HUES64 (cell line): Measurements from ENCODE around the gene S100A7.

Experiments
- H3K27ac ChIP-seq: 2 replicates; pipeline ENCODE4 v1.7.0; 2013; ENCODE audit warnings: low read depth, low read length, inconsistent platforms
- H3K27me3 ChIP-seq: 2 replicates; pipeline ENCODE4 v1.6.1; 2013; ENCODE audit warnings: mild to moderate bottlenecking, low read length; ENCODE audit not compliant: insufficient read depth
- H3K36me3 ChIP-seq: 2 replicates; pipeline ENCODE4 v1.6.1; 2013; ENCODE audit warnings: mild to moderate bottlenecking, low read length; ENCODE audit not compliant: insufficient read depth
- H3K4me1 ChIP-seq: 2 replicates; pipeline ENCODE4 v1.6.1; 2013; ENCODE audit warnings: mild to moderate bottlenecking, low read length, moderate library complexity; ENCODE audit not compliant: insufficient read depth
- H3K4me3 ChIP-seq: 2 replicates; pipeline ENCODE4 v1.5.1; 2013; ENCODE audit warnings: mild to moderate bottlenecking, low read length, moderate library complexity
- H3K9ac ChIP-seq: 2 replicates; pipeline ENCODE4 v1.6.1; 2013; ENCODE audit warnings: mild to moderate bottlenecking, low read depth, low read length
- H3K9me3 ChIP-seq: 2 replicates; pipeline ENCODE4 v1.6.1; 2013; ENCODE audit warnings: low read depth, low read length; ENCODE audit not compliant: insufficient read depth
- WGBS: fragments of 150-250, 120-280 bp; methylation state at CpG from one replicate; pipeline ENCODE4 v1.1.7; 2013; ENCODE audit warnings: missing lambda C conversion rate; 5-methylcytosine and 5-hydroxymethylcytosine counted together

S100A7 gene

GRCh38 chr1:153493343-153493960 lies 33.0 kb upstream of the S100A7 start:
- Histone ChIP-seq H3K9ac (no peak overlapping the region), H3K4me3 (no peak overlapping the region), H3K9me3 (no peaks in the 10 kb centered on the region), H3K36me3 (no peaks in the 10 kb centered on the region), H3K27me3 (no peaks in the 10 kb centered on the region), H3K4me1 (peaks cover 5% of the 10 kb centered on the region), H3K27ac (no peak overlapping the region)
- 88% methylated on average over 6 of the region's 6 CpGs for WGBS

DNA sequence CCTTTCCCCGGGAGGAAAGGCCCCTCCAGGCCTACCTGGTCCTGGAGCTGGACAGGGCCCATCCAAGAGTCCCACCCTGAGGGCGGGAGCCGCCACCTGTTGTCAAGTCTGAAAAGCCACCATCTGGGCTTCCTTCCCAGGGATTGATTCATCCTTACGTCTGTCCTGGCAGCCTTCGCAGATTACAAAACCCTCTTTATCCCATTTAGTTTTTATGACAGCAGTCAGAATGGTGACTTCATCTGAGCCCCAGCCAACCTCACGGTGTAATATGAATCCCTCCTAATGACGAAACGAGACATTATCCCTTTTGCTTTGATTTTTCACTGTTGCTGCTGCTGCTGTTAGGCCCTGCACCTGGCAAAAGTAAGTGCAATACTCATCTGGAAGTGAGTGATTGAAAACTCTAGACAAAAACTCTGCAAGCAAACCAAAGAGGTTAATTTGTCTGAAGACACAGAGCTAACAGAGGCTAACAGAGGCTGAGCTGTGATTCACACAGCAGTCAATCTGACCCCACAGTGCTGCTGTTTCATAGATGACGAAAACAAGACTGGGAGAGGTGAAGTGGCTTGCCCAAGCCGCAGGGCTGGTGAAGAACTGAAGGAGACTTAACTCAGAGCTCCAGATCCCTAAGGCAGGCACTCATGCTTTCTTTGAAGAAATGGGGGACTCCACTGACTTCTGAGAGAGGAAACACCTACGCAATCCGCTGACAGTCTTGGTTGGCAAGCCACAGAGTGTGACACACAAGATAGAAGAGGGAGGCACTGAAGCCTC lies 30.0 kb upstream of the S100A7 start:
- 77% methylated on average over 12 of the region's 12 CpGs for WGBS
- Histone ChIP-seq H3K4me1 (peaks cover 5% of the 10 kb centered on the region), H3K9ac (no peak overlapping the region), H3K27me3 (no peaks in the 10 kb centered on the region), H3K27ac (no peak overlapping the region), H3K9me3 (no peaks in the 10 kb centered on the region), H3K36me3 (no peaks in the 10 kb centered on the region), H3K4me3 (no peak overlapping the region)

DNA sequence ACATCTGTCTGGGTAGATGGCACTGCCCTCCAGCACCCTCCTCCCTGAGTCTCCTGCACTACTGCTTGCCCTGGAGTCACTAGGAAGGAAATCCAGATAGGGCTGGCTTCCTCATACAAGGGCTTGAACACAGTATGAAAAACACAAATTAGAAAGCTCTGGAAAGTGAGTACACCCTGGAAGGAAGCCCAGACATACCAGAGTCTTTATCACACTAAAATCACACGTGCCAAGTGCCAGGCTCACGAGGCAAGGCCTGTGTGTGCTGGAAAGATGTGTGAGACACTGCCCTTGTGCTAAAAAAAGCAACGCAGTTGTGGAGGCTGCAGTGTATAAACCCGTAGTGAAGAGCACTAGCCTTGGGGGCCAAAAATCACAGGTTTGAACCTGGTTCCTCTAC lies 28.3 kb upstream of the S100A7 start:
- Histone ChIP-seq H3K4me3 (no peak overlapping the region), H3K9me3 (no peaks in the 10 kb centered on the region), H3K4me1 (peaks cover 9% of the 10 kb centered on the region), H3K9ac (no peak overlapping the region), H3K27me3 (no peaks in the 10 kb centered on the region), H3K36me3 (no peaks in the 10 kb centered on the region), H3K27ac (no peak overlapping the region)
- WGBS = 72% methylated on average over 4 of the region's 4 CpGs

- H3K36me3 ChIP-seq = no peaks in the 10 kb centered on the region
- no peaks in the 10 kb centered on the region for H3K27me3 ChIP-seq
- no peak overlapping the region for H3K4me3 ChIP-seq
- H3K9me3 ChIP-seq = no peaks in the 10 kb centered on the region
- no peak overlapping the region for H3K27ac ChIP-seq
- no peak overlapping the region for H3K9ac ChIP-seq
- WGBS = 100% methylated on average over 2 of the region's 2 CpGs
- peaks cover 12% of the 10 kb centered on the region for H3K4me1 ChIP-seq
Measured at GRCh38 chr1:153487707-153488106, 27.3 kb upstream of the S100A7 start.

DNA sequence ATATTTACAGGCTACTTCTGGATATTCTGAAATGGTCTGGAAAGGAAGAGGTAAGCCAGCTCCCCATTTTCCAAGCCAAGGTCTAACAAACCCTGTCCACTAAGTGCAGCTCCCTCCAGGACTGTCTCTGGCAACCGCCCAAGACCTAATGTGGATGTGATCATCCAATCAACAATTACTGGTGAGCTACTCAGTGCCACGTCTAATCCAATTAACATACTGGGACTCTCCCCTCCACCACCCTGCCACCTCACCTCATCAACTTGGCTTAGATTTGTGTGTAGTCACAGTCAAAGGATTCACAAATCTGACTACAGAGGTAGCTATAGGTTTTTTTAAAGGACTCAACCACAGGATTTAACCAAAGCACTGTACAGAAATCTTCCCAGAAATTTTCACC lies 25.4 kb upstream of the S100A7 start:
- WGBS = 69% methylated on average over 2 of the region's 2 CpGs
- no peak overlapping the region for H3K9ac ChIP-seq
- no peak overlapping the region for H3K27ac ChIP-seq
- no peak overlapping the region for H3K4me3 ChIP-seq
- H3K36me3 ChIP-seq = no peaks in the 10 kb centered on the region
- peaks cover 12% of the 10 kb centered on the region for H3K4me1 ChIP-seq
- no peaks in the 10 kb centered on the region for H3K9me3 ChIP-seq
- no peaks in the 10 kb centered on the region for H3K27me3 ChIP-seq

GRCh38 chr1:153483776-153484175 lies 23.3 kb upstream of the S100A7 start:
- H3K4me1 ChIP-seq = peaks cover 15% of the 10 kb centered on the region
- no peak overlapping the region for H3K27ac ChIP-seq
- H3K9ac ChIP-seq = no peak overlapping the region
- no peaks in the 10 kb centered on the region for H3K36me3 ChIP-seq
- 46% methylated on average over 6 of the region's 6 CpGs for WGBS
- no peak overlapping the region for H3K4me3 ChIP-seq
- H3K27me3 ChIP-seq = no peaks in the 10 kb centered on the region
- no peaks in the 10 kb centered on the region for H3K9me3 ChIP-seq

GRCh38 chr1:153481124-153481523 lies 20.7 kb upstream of the S100A7 start:
- no peaks in the 10 kb centered on the region for H3K36me3 ChIP-seq
- WGBS = 88% methylated on average over 2 of the region's 2 CpGs

DNA sequence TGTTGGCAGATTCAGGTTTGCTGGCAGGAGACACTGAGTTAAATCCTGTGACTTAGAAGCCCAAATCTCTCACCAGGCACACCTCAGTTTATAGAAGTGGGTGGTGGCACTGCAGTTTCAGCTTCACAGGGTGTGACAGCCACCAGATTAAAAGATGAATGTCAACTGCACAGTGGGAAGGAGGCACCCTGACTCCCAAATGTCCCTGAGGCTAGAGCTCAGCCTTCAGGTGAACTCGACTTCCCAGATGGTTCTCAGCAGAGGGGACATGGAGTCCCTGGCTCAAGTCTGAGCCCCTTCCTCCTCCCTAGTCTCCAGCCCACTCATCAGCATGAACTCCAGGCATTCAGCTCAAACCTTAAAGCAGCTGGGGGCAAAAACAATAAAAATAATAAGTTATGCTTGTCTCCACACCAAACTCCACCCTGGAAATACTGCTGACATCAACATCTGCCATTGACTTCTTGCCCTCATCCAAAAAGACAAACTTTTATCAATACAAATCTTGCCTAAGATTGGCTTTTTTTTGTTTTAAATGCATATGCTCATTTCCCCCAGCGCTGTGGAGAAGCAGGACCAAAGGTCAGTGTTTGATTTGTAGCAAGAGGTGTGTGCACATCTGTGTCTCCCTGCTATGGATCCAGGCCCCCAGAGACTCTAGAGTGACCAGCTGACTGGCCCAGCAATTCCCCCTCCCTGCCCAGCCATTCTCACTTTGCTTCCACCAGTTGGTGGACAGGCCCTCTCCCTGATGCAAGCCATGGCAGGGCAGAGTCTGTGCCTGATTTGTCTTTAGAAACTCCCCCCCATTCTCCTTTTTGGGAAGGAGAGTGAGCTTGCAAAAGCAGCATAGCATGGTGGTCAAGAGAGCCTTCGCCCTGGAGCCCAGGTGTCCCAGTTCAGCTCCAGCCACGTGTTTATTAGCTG lies 18.5 kb upstream of the S100A7 start:
- H3K36me3 ChIP-seq = no peaks in the 10 kb centered on the region
- H3K4me3 ChIP-seq = no peak overlapping the region
- H3K27ac ChIP-seq = no peak overlapping the region
- H3K9me3 ChIP-seq = no peaks in the 10 kb centered on the region
- peaks cover 10% of the 10 kb centered on the region for H3K4me1 ChIP-seq
- no peaks in the 10 kb centered on the region for H3K27me3 ChIP-seq
- no peak overlapping the region for H3K9ac ChIP-seq
- 80% methylated on average over 4 of the region's 4 CpGs for WGBS

More at GRCh38 chr1:153481124-153481523, 20.7 kb upstream of the S100A7 start:
- Histone ChIP-seq H3K9me3 (no peaks in the 10 kb centered on the region), H3K27ac (no peak overlapping the region), H3K27me3 (no peaks in the 10 kb centered on the region), H3K4me1 (peaks cover 17% of the 10 kb centered on the region), H3K9ac (no peak overlapping the region), H3K4me3 (no peak overlapping the region)

- Histone ChIP-seq H3K27me3 (no peaks in the 10 kb centered on the region), H3K4me1 (peaks cover 5% of the 10 kb centered on the region), H3K27ac (no peak overlapping the region), H3K9ac (no peak overlapping the region), H3K36me3 (no peaks in the 10 kb centered on the region), H3K9me3 (0 out of 2 replicates have a peak, but pooled peaks cover 4% of the 10 kb centered on the region), H3K4me3 (no peak overlapping the region)
- WGBS = 79% methylated on average over 8 of the region's 8 CpGs
Measured at GRCh38 chr1:153478047-153478691, 17.7 kb upstream of the S100A7 start.

DNA sequence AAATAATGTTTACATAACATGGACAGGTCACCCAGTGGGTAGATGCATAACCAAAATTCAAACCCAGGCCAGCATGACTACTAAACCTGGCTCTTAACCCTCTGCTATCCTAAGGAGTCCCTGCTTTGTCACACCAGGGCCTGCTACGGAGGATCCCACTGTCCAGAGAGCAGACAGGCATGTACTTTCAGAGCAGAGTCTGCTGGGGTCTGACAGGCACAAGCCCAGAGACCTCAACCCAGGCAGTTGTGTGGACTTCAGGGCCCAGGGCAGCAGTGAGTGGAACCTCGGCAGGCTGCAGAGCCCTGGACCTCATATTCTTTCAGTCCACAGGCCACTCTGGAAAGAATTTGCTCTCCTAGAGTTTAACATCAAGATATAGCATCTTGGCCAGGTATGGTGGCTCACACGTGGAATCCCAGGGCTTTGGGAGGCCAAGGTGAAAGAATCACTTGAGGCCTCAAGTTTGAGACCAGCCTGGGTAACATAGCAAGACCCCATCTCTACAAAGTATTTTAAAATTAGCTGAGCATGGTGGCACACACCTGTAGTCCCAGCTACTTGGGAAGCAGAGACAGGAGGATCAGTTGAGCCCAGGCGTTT lies 16.1 kb upstream of the S100A7 start:
- no peak overlapping the region for H3K4me3 ChIP-seq

More for the DNA sequence above, 16.1 kb upstream of the S100A7 start:
- H3K36me3 ChIP-seq = no peaks in the 10 kb centered on the region
- H3K9ac ChIP-seq = no peak overlapping the region
- peaks cover 11% of the 10 kb centered on the region for H3K9me3 ChIP-seq
- 94% methylated on average over 4 of the region's 4 CpGs for WGBS
- H3K27me3 ChIP-seq = no peaks in the 10 kb centered on the region
- no peak overlapping the region for H3K27ac ChIP-seq
- H3K4me1 ChIP-seq = peaks cover 5% of the 10 kb centered on the region
